OCI-LY3 (cell line): Measurements from ENCODE around the gene BCAP29.
A peak's percentile ranks its signal among the peaks of the same experiment; 100 is the strongest.

Experiments
- H2AFZ ChIP-seq: fragments of 200-600, 300-600 bp; shearing (Covaris generic); 2 replicates; pipeline ENCODE4 v1.6.0; 2014; ENCODE audit warnings: antibody characterized with exemption, low read depth, low read length
- H3K27ac ChIP-seq: fragments of 200-600, 300-600 bp; sonication (generic); 2 replicates; pipeline ENCODE4 v1.5.1; 2014; ENCODE audit warnings: mild to moderate bottlenecking, low read length, moderate library complexity, mixed read lengths
- H3K27me3 ChIP-seq: fragments of 200-600, 300-600 bp; sonication (generic); 2 replicates; pipeline ENCODE4 v1.6.1; 2014; ENCODE audit warnings: low read depth, low read length, mixed read lengths
- H3K36me3 ChIP-seq: fragments of 200-600, 300-600 bp; sonication (generic); replicated peaks from 2 replicates; pipeline ENCODE3; 2014; ENCODE audit warnings: low read depth, low read length, mixed read lengths
- H3K4me1 ChIP-seq: fragments of 300-600, 200-600 bp; sonication (generic); 2 replicates; pipeline ENCODE4 v1.6.1; 2014; ENCODE audit warnings: low read length, mixed read lengths
- H3K4me2 ChIP-seq: fragments of 200-600, 300-600 bp; sonication (generic); 2 replicates; pipeline ENCODE4 v1.6.1; 2014; ENCODE audit warnings: low read length, mixed read lengths
- H3K4me3 ChIP-seq: fragments of 300-600, 200-600 bp; sonication (generic); 2 replicates; pipeline ENCODE4 v1.5.1; 2014; ENCODE audit warnings: antibody characterized with exemption, mild to moderate bottlenecking, low read length, moderate library complexity
- H3K79me2 ChIP-seq: fragments of 300-600, 200-600 bp; shearing (Covaris generic); 2 replicates; pipeline ENCODE4 v1.6.1; 2014; ENCODE audit warnings: mild to moderate bottlenecking, low read length, mixed read lengths
- H3K9ac ChIP-seq: fragments of 300-600, 200-600 bp; shearing (Covaris generic); 2 replicates; pipeline ENCODE4 v1.6.0; 2014; ENCODE audit warnings: mild to moderate bottlenecking, low read length, moderate library complexity
- H3K9me3 ChIP-seq: fragments of 200-600, 300-600 bp; shearing (Covaris generic); 2 replicates; pipeline ENCODE4 v1.6.1; 2014; ENCODE audit warnings: low read length, mixed read lengths; ENCODE audit not compliant: insufficient read depth
- H4K20me1 ChIP-seq: fragments of 200-600, 300-600 bp; sonication (generic); 2 replicates; pipeline ENCODE4 v1.6.1; 2016; ENCODE audit warnings: low read length, mixed read lengths; ENCODE audit not compliant: insufficient read depth
- CTCF ChIP-seq: fragments of 200-600, 300-600 bp; sonication (generic); IDR thresholded peaks from 2 replicates; pipeline ENCODE4 v1.5.1; 2014; ENCODE audit warnings: antibody characterized with exemption, low read length, low read depth
- EZH2phosphoT487 ChIP-seq: fragments of 200-600 bp; shearing (Covaris generic); IDR thresholded peaks from 2 replicates; pipeline ENCODE4 v1.6.1; 2018; ENCODE audit warnings: antibody characterized with exemption, mixed run types, low read depth

Gene BCAP29

GRCh38 chr7:107658467-107658866, 78.4 kb downstream of the BCAP29 start:
- peaks cover 11% of the 10 kb centered on the region for H4K20me1 ChIP-seq
- H3K9me3 ChIP-seq, result no peaks in the 10 kb centered on the region
- no peaks in the 10 kb centered on the region for H3K36me3 ChIP-seq
- no peak overlapping the region for H3K27ac ChIP-seq
- no peaks in the 10 kb centered on the region for H3K79me2 ChIP-seq
- no peak overlapping the region for H3K4me2 ChIP-seq
- no peak overlapping the region for H2AFZ ChIP-seq
- no peak overlapping the region for H3K4me3 ChIP-seq
- no peak overlapping the region for H3K9ac ChIP-seq
- peaks cover 19% of the 10 kb centered on the region for H3K4me1 ChIP-seq
- peaks cover 86% of the 10 kb centered on the region for H3K27me3 ChIP-seq
- TF ChIP-seq EZH2phosphoT487 (no peak), CTCF (no peak)

- Histone ChIP-seq H3K4me3 (peak overlapping the region; percentile 59), H3K27me3 (peaks cover 84% of the 10 kb centered on the region), H3K4me2 (peak overlapping the region; percentile 52), H3K36me3 (no peaks in the 10 kb centered on the region), H2AFZ (no peak overlapping the region), H3K4me1 (peaks cover 22% of the 10 kb centered on the region), H4K20me1 (peaks cover 12% of the 10 kb centered on the region), H3K9ac (no peak overlapping the region), H3K9me3 (no peaks in the 10 kb centered on the region), H3K27ac (no peak overlapping the region), H3K79me2 (no peaks in the 10 kb centered on the region)
- TF ChIP-seq CTCF (no peak), EZH2phosphoT487 (no peak)
Observed at GRCh38 chr7:107659666-107660065, 79.6 kb downstream of the BCAP29 start.

- Histone ChIP-seq H4K20me1 (peaks cover 15% of the 10 kb centered on the region), H3K79me2 (no peaks in the 10 kb centered on the region), H3K4me2 (peak within 1 kb of the TSS; percentile 52), H2AFZ (no peak within 1 kb of the TSS), H3K36me3 (no peaks in the 10 kb centered on the region), H3K27ac (no peak within 1 kb of the TSS), H3K9me3 (no peaks in the 10 kb centered on the region), H3K9ac (no peak within 1 kb of the TSS), H3K4me1 (peaks cover 29% of the 10 kb centered on the region), H3K4me3 (peak within 1 kb of the TSS; percentile 59), H3K27me3 (peaks cover 80% of the 10 kb centered on the region)
- TF ChIP-seq CTCF (no peak), EZH2phosphoT487 (no peak)
Observed at GRCh38 chr7:107660381-107661080, 80.5 kb downstream of the BCAP29 start, which contains the start of gene SLC26A4. TSS of gene SLC26A4 (plus strand) at chr7:107660828. CDS start at chr7:107661642, 814 bp downstream.

- Histone ChIP-seq H3K9me3 (no peaks in the 10 kb centered on the region), H3K9ac (no peak overlapping the region), H3K79me2 (no peaks in the 10 kb centered on the region), H3K36me3 (no peaks in the 10 kb centered on the region), H3K4me3 (peak overlapping the region; percentile 59), H3K27ac (no peak overlapping the region), H3K27me3 (peaks cover 77% of the 10 kb centered on the region), H4K20me1 (peaks cover 15% of the 10 kb centered on the region), H3K4me1 (peaks cover 29% of the 10 kb centered on the region), H3K4me2 (peak overlapping the region; percentile 52), H2AFZ (no peak overlapping the region)
- TF ChIP-seq CTCF, result no peak
- no peak for TF ChIP-seq EZH2phosphoT487
Observed at GRCh38 chr7:107661081-107661864, 81.2 kb downstream of the BCAP29 start.
